Epithelial cell of esophagus (primary cell): ENCODE results near the gene LSR.

Experiments used
- DNase-seq: peaks from one replicate; pipeline ENCODE4 v3.0.0; 2010; ENCODE audit warnings: low read depth
- H3K4me3 ChIP-seq: 2 replicates; pipeline ENCODE4 v1.5.1; 2011; ENCODE audit warnings: mild to moderate bottlenecking, low read length, control low read depth
- TF ChIP-seq, protein P1 (sequence below): IDR thresholded peaks from 2 replicates; pipeline ENCODE4 v1.5.1; 2011; ENCODE audit warnings: low read depth, mild to moderate bottlenecking, low read length, control low read depth, inconsistent platforms; ENCODE audit not compliant: insufficient read depth; ENCODE audit errors: missing control alignments

LSR gene

DNA sequence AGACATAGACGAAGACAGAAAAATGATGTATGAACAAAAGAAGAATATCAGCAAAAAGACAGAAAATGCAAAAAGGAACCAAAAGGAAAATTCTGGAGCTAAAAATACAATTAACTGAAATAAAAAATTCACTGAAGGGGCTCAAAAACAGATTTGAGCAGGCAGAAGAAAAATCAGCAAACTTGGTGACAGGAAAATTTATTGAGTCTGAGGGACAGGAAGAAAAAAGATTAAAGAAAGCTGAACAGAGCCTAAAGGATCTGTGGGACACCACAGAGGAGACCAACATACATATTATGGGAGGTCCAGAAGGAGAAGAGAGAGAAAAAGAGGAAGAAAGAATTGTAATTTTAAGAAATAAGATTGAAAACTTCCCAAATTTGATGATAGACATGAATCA is 7.4 kb upstream of the LSR start:
- DNase-seq: no peak
- TF ChIP-seq, protein P1, sequence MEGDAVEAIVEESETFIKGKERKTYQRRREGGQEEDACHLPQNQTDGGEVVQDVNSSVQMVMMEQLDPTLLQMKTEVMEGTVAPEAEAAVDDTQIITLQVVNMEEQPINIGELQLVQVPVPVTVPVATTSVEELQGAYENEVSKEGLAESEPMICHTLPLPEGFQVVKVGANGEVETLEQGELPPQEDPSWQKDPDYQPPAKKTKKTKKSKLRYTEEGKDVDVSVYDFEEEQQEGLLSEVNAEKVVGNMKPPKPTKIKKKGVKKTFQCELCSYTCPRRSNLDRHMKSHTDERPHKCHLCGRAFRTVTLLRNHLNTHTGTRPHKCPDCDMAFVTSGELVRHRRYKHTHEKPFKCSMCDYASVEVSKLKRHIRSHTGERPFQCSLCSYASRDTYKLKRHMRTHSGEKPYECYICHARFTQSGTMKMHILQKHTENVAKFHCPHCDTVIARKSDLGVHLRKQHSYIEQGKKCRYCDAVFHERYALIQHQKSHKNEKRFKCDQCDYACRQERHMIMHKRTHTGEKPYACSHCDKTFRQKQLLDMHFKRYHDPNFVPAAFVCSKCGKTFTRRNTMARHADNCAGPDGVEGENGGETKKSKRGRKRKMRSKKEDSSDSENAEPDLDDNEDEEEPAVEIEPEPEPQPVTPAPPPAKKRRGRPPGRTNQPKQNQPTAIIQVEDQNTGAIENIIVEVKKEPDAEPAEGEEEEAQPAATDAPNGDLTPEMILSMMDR: no peak
- no peak overlapping the region for H3K4me3 ChIP-seq

DNA sequence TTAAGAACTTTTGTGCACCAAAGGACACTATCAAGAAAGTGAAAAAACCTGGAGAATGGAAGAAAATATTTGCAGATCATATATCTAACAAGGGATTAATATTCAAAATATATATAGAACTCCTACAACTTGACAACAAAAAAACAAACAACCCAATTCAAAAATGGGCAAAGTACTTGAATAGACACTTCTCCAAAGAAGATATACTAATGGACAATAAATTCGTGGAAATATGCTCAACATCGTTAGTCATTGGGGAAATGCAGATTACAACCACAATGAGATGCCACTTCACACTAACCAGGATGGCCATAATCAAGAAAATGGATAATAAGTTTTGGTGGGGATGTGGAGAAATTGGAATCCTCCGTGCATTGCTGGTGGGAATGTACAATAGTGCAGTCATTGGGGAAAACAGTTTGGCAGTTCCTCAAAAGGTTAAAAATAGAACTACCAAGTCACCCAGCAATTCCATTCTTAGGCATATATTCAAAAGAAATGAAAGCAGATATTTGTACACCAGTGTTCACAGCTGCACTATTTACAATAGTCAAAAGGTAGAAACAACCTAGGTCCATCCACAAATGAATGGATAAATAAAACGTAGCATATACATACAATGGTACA is 2.2 kb upstream of the LSR start:
- TF ChIP-seq, protein P1: no peak
- no peak for DNase-seq
- no peak overlapping the region for H3K4me3 ChIP-seq

DNA sequence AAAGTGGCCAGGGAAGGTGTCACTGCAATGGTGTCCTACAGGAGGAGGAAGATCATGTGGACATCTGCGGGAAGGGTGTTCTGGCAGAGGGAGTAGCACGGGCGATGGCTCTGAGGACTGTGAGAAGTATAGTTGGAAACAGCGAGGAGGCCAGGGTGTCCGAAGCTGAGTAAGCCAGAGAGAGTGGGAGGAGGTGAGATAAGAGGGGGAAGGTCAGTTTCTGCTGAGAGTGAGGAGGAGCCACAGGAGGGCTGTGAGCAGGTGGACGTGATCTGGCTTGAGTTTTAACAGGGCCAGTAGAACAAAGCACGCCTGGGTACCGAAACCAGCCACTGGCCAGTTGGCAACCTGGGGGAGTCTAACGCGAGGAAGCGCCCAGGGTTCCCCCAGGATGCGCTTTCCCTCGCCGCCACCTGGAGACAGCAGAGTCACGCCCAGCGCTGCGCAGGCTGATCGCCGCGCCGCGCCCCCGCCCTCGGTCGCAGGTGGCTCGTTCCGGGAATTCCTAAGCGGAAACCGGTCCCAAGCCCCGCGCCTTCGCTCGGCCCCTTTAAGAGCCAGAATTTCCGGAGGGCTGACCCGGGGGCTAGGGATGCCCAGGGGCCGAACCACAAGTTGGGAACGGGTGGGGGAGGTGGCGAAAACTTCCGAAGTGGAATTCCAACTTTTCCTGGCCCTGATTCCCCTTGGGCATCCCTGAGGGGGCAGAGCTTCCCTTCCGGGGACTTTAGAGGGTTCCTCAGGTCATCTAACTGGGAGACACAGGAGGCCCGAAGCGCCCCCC is 1.1 kb upstream of the LSR start:
- TF ChIP-seq, protein P1: peak; percentile 62
- DNase-seq: peak; percentile 92
- peak overlapping the region; percentile 75 for H3K4me3 ChIP-seq

DNA sequence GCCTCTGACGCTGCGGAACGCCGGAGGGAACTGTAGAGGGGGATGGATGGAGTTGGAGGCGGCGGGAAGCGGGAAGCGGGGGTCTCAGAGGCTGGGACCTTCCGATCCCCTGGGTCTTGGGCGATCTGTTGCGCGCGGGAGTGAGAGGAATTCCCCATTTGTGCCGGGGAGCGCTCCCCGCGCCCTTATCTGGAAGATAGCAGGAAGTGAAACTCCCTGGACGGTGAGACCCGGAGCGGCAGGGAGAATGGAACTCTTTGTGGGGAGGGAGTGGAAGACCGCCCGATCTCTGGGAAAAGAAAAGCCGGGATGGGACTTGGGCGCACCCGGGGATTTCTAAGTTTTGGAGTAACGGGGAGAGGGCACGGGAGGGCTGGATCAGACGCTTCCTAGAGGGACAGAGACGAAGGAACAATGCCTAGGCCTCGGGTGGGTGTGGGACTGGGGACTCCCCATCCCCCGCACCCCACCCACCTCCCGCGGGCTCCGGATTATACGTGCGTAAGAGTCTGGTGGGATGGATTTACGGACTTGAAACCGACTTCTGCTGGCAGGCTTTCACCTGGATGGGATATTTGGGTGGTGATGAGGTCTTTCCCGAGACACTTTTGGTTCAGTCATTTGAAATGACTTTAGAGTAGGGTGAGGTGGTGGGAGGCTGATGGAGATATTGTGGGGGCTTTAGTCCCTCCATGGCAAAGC is 495 bp downstream of the LSR start:
- TF ChIP-seq, protein P1: no peak
- H3K4me3 ChIP-seq: peak overlapping the region; percentile 75
- peak; percentile 46 for DNase-seq

DNA sequence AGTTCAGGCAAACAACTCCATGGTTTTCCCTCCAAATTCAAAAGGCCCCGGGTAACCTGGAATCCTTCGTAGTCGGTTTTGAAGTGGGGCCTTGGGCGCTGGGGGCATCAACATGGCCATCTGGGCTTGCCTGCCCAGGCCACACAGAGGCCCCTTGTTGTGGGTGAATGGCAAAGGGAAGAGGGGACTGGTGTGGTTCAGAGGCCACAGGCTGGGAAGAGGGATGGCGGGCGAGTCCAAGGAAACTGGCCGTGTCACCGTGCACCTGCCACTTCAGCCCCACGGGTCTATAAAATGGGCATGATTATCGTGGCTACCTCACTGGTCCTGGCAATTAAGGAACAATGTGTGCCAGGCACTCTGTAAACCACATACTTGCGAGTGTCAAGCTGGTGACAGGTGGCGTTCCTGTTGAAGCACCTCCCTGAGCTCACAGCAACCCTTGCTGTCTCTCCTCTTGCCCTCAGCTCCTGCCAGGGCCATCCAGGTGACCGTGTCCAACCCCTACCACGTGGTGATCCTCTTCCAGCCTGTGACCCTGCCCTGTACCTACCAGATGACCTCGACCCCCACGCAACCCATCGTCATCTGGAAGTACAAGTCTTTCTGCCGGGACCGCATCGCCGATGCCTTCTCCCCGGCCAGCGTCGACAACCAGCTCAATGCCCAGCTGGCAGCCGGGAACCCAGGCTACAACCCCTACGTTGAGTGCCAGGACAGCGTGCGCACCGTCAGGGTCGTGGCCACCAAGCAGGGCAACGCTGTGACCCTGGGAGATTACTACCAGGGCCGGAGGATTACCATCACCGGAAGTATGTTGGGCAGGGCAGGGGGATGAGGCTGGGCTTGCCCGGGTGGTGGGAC is 1.3 kb downstream of the LSR start:
- TF ChIP-seq, protein P1: no peak
- peak overlapping the region; percentile 75 for H3K4me3 ChIP-seq
- DNase-seq: no peak

DNA sequence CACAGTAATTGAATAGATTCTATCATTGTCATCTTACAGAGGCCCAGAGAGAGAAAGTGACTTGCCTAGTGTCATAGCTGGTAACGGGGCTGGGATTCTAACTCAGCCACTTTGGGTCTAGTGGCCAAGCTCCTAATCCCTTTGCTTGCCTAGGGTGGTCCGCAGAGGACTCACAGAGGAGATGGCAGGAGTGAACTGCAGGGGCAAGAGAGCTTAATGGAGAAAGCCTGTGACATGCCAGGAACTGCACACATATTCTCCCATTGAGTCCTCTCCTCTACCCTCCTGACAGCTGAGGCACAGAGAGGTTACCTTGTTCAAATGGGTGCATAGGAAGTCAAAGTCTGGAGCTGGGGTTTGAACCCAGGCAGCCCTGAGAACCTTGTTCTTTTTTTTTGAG is 2.7 kb downstream of the LSR start:
- H3K4me3 ChIP-seq: no peak overlapping the region
- TF ChIP-seq, protein P1: no peak
- no peak for DNase-seq
